HEK293 (cell line): ENCODE data around the gene RALY.

ENCODE experiments used
- CTCF ChIA-PET: fragments of 350-600 bp; formaldehyde crosslinking; extraction: SDS; loops from one replicate; lab custom pipeline; 2021; ENCODE audit warnings: antibody characterized with exemption; lab: Yijun Ruan, JAX
- POLR2A ChIA-PET: fragments of 300-600 bp; formaldehyde crosslinking; extraction: SDS; loops from one replicate; lab custom pipeline; 2020; ENCODE audit warnings: antibody characterized with exemption, inconsistent platforms; lab: Yijun Ruan, JAX
- H3K27ac ChIP-seq: fragments of 200-500 bp; sonication (Bioruptor generic); 2 replicates; pipeline ENCODE4 v1.5.1; 2014; ENCODE audit warnings: low read depth, low read length, control low read depth, inconsistent platforms; ENCODE audit errors: extremely low read depth
- H3K36me3 ChIP-seq, 2 experiments: fragments of 200-500 bp in 1 of 2; sonication (Bioruptor generic) in 1 of 2; 1 replicate in 1 of 2; 2 replicates in 1 of 2; pipeline ENCODE4 v1.5.1; 2014 to 2017; ENCODE audit warnings: inconsistent platforms in 2 of 2, low read length in 2 of 2; ENCODE audit not compliant: control insufficient read depth in 2 of 2, insufficient read depth in 1 of 2
- H3K4me1 ChIP-seq: fragments of 200-500 bp; sonication (Bioruptor generic); 2 replicates; pipeline ENCODE4 v1.5.1; 2014; ENCODE audit warnings: mild to moderate bottlenecking, low read length, inconsistent platforms; ENCODE audit not compliant: control insufficient read depth, insufficient read depth
- H3K4me3 ChIP-seq: 2 replicates; pipeline ENCODE4 v1.5.1; 2011; ENCODE audit warnings: low read depth, mild to moderate bottlenecking, control low read depth, low read length, moderate library complexity
- H3K9me3 ChIP-seq: fragments of 200-500 bp; sonication (Bioruptor generic); 2 replicates; pipeline ENCODE4 v1.5.1; 2014; ENCODE audit warnings: low read depth, low read length, inconsistent platforms; ENCODE audit not compliant: control insufficient read depth, insufficient read depth
- BCL11B ChIP-seq: fragments of 450-650 bp; formaldehyde crosslinking; IDR thresholded peaks from 2 replicates; pipeline ENCODE4 v1.5.1; 2016; ENCODE audit warnings: low read depth, missing biosample characterization, missing genetic modification characterization
- BCL6B ChIP-seq: fragments of 450-650 bp; formaldehyde crosslinking; IDR thresholded peaks from 2 replicates; pipeline ENCODE4 v1.5.1; 2017; ENCODE audit warnings: missing biosample characterization, missing genetic modification characterization
- GLIS1 ChIP-seq: fragments of 450-650 bp; formaldehyde crosslinking; IDR thresholded peaks from 2 replicates; pipeline ENCODE4 v1.5.1; 2016; ENCODE audit warnings: missing biosample characterization, missing genetic modification characterization
- KLF1 ChIP-seq: fragments of 450-650 bp; formaldehyde crosslinking; IDR thresholded peaks from 2 replicates; pipeline ENCODE4 v1.5.1; 2016; ENCODE audit warnings: missing biosample characterization, missing genetic modification characterization
- REST ChIP-seq: fragments of 450-650 bp; formaldehyde crosslinking; IDR thresholded peaks from 2 replicates; pipeline ENCODE4 v1.5.1; 2016; ENCODE audit warnings: missing biosample characterization, missing genetic modification characterization
- SALL2 ChIP-seq: fragments of 450-650 bp; formaldehyde crosslinking; IDR thresholded peaks from 2 replicates; pipeline ENCODE4 v1.5.0; 2017; ENCODE audit warnings: missing biosample characterization, mild to moderate bottlenecking, missing genetic modification characterization, borderline replicate concordance
- ZFP41 ChIP-seq: fragments of 450-650 bp; formaldehyde crosslinking; IDR thresholded peaks from 2 replicates; pipeline ENCODE4 v1.5.1; 2016; ENCODE audit warnings: missing biosample characterization, missing genetic modification characterization, borderline replicate concordance
- ZNF138 ChIP-seq: fragments of 450-650 bp; formaldehyde crosslinking; IDR thresholded peaks from 2 replicates; pipeline ENCODE4 v1.5.1; 2016; ENCODE audit warnings: missing biosample characterization, missing genetic modification characterization, borderline replicate concordance
- ZNF146 ChIP-seq: fragments of 450-650 bp; formaldehyde crosslinking; IDR thresholded peaks from 2 replicates; pipeline ENCODE4 v1.5.1; 2016; ENCODE audit warnings: missing biosample characterization, missing genetic modification characterization
- ZNF169 ChIP-seq: fragments of 450-650 bp; formaldehyde crosslinking; IDR thresholded peaks from 2 replicates; pipeline ENCODE4 v1.5.1; 2016; ENCODE audit warnings: missing biosample characterization, missing genetic modification characterization
- ZNF214 ChIP-seq: fragments of 450-650 bp; formaldehyde crosslinking; IDR thresholded peaks from 2 replicates; pipeline ENCODE4 v1.5.1; 2017; ENCODE audit warnings: missing biosample characterization, mild to moderate bottlenecking, missing genetic modification characterization, borderline replicate concordance
- ZNF223 ChIP-seq: fragments of 450-650 bp; formaldehyde crosslinking; IDR thresholded peaks from 2 replicates; pipeline ENCODE4 v1.5.1; 2016; ENCODE audit warnings: missing biosample characterization, missing genetic modification characterization
- ZNF23 ChIP-seq: fragments of 450-650 bp; formaldehyde crosslinking; IDR thresholded peaks from 2 replicates; pipeline ENCODE4 v1.5.1; 2016; ENCODE audit warnings: missing biosample characterization, missing genetic modification characterization, borderline replicate concordance
- ZNF350 ChIP-seq: fragments of 450-650 bp; formaldehyde crosslinking; IDR thresholded peaks from 2 replicates; pipeline ENCODE4 v1.5.0; 2017; ENCODE audit warnings: missing biosample characterization, mild to moderate bottlenecking, missing genetic modification characterization
- ZNF416 ChIP-seq: fragments of 450-650 bp; formaldehyde crosslinking; IDR thresholded peaks from 2 replicates; pipeline ENCODE4 v1.5.1; 2016; ENCODE audit warnings: missing biosample characterization, missing genetic modification characterization
- ZNF518A ChIP-seq: fragments of 450-650 bp; formaldehyde crosslinking; conservative IDR thresholded peaks from 2 replicates; pipeline ENCODE4 v1.5.1; 2016; ENCODE audit warnings: low read depth, missing biosample characterization, missing genetic modification characterization
- ZNF544 ChIP-seq: fragments of 450-650 bp; formaldehyde crosslinking; IDR thresholded peaks from 2 replicates; pipeline ENCODE4 v1.5.0; 2017; ENCODE audit warnings: missing biosample characterization, missing genetic modification characterization
- ZNF660 ChIP-seq: fragments of 450-650 bp; IDR thresholded peaks from 2 replicates; pipeline ENCODE4 v1.5.1; 2018; ENCODE audit warnings: missing biosample characterization, mild to moderate bottlenecking, missing genetic modification characterization
- ZNF677 ChIP-seq: fragments of 450-650 bp; IDR thresholded peaks from 2 replicates; pipeline ENCODE4 v1.5.0; 2018; ENCODE audit warnings: missing biosample characterization, mild to moderate bottlenecking, missing genetic modification characterization, moderate library complexity
- ZNF791 ChIP-seq: fragments of 450-650 bp; formaldehyde crosslinking; IDR thresholded peaks from 2 replicates; pipeline ENCODE4 v1.5.1; 2016; ENCODE audit warnings: missing biosample characterization, missing genetic modification characterization
- ZNF830 ChIP-seq: fragments of 450-650 bp; IDR thresholded peaks from 2 replicates; pipeline ENCODE4 v1.5.0; 2018; ENCODE audit warnings: missing biosample characterization, missing genetic modification characterization, low read depth, mild to moderate bottlenecking, moderate library complexity

The RALY gene

GRCh38 chr20:34058831-34059230 lies 65.1 kb downstream of the RALY start:
- no peaks in the 10 kb centered on the region for H3K9me3 ChIP-seq
- CTCF ChIA-PET, result interaction anchor here (0.6 to 0.9 kb wide), 2 partner anchors 11 to 764 kb away, joined by 3 read pairs; no protein-coding TSS in a partner anchor
- H3K36me3 ChIP-seq, result peaks cover 0 to 14% of the 10 kb centered on the region in 2 experiments; a peak in 1 of 3 replicates
- no peak overlapping the region for H3K4me3 ChIP-seq
- peak; percentile 93 for TF ChIP-seq REST (tag by site-specific recombination)
- no peak for TF ChIP-seq ZNF791 (tag by site-specific recombination)
- TF ChIP-seq BCL6B (tag by site-specific recombination), result no peak
- no peak for TF ChIP-seq BCL11B (tag by site-specific recombination)
- TF ChIP-seq ZNF146 (tag by site-specific recombination), result no peak
- peak; percentile 35; the same call in 1 of the 2 replicates for TF ChIP-seq GLIS1 (tag by site-specific recombination)
- no peak for TF ChIP-seq ZNF138 (tag by site-specific recombination)
- H3K4me1 ChIP-seq, result no peaks in the 10 kb centered on the region
- no peak overlapping the region for H3K27ac ChIP-seq
- POLR2A ChIA-PET, result no interaction called here

- no peak overlapping the region for H3K27ac ChIP-seq
- CTCF ChIA-PET, result interaction anchor here (0.6 kb wide), 1 partner anchor 18 kb away, joined by 3 read pairs; no protein-coding TSS in a partner anchor
- H3K36me3 ChIP-seq, result peaks cover 0 to 14% of the 10 kb centered on the region in 2 experiments; a peak in 1 of 3 replicates
- no peaks in the 10 kb centered on the region for H3K4me1 ChIP-seq
- H3K4me3 ChIP-seq, result no peak overlapping the region
- no peak for TF ChIP-seq ZFP41 (tag by site-specific recombination)
- TF ChIP-seq SALL2 (tag by site-specific recombination), result no peak
- no peak for TF ChIP-seq ZNF416
- no peak for TF ChIP-seq ZNF169
- TF ChIP-seq ZNF791 (tag by site-specific recombination), result no peak
- TF ChIP-seq ZNF223, result no peak
- no peak for TF ChIP-seq ZNF350 (tag by site-specific recombination)
- no peak for TF ChIP-seq ZNF677 (tag by site-specific recombination)
- TF ChIP-seq ZNF830 (tag by site-specific recombination), result no peak
- no peaks in the 10 kb centered on the region for H3K9me3 ChIP-seq
- POLR2A ChIA-PET, result no interaction called here
Observed at GRCh38 chr20:34060970-34061369, 67.3 kb downstream of the RALY start.

- Histone ChIP-seq H3K36me3 (peaks cover 0 to 14% of the 10 kb centered on the region in 2 experiments; a peak in 1 of 3 replicates), H3K4me3 (no peak overlapping the region), H3K27ac (no peak overlapping the region), H3K9me3 (no peaks in the 10 kb centered on the region), H3K4me1 (no peaks in the 10 kb centered on the region)
- POLR2A ChIA-PET, result no interaction called here
- CTCF ChIA-PET, result no interaction called here
- TF ChIP-seq KLF1 (tag by site-specific recombination) (no peak), ZNF660 (tag by site-specific recombination) (no peak), ZNF518A (no peak), ZNF23 (no peak), ZNF544 (no peak), ZNF214 (no peak)
Observed at GRCh38 chr20:34061695-34062094, 68.0 kb downstream of the RALY start.
